ENCODE data around the gene B3GNT9.

The B3GNT9 gene, protein sequence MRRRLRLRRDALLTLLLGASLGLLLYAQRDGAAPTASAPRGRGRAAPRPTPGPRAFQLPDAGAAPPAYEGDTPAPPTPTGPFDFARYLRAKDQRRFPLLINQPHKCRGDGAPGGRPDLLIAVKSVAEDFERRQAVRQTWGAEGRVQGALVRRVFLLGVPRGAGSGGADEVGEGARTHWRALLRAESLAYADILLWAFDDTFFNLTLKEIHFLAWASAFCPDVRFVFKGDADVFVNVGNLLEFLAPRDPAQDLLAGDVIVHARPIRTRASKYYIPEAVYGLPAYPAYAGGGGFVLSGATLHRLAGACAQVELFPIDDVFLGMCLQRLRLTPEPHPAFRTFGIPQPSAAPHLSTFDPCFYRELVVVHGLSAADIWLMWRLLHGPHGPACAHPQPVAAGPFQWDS

DNA sequence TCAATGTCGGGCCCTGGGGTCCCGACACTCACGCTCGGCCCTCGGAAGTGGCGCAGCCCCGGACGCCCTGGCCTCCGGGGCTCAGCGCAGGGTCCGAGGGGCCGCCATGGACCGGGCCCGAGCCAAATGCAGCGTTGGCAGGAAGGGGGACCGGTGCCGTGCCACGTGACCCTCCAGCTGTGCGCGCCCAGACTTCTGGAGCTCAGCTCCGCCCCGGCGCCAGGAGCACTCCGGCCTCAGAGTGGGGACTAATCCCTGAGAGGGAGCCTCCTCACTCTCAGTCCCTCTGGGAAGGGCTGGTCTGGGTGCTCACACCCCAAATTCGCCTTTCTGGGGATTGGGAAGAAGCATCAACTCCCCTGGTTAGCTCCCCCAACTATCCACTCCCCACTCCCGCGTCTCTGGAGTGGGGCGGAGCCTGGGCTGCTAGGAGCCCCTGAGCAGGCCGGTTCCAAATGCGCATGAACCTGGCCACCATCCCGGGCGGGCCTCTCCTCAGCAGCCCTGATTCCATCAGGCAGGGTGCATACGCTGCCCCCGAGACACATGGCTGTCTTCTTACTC, at the start of gene B3GNT9:
Gene B3GNT9, minus strand, starts transcription at position 166 of the 564 bp plus-strand sequence. CDS start 513 bp downstream, outside the sequence.
- DNase-seq = peak; percentile 51

DNA sequence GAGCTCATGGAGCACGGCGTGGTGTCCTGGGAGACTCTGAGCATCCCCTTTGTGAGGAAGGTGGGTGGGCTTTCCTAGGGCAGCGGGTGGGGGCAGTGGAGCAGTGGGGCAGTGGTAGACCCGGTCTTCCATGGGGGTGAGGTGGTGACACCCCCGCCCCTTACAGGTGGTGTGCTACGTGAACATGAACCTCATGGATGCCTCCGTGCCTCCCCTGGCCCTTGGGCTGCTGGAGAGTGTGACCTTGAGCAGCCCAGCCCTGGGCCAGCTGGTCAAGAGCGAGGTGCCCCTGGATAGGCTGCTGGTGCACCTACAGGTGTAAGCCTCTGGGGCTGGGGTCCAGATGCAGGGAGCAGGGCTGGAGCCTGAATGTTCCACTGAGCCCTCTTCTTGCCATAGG, 49.7 kb upstream of the B3GNT9 start:
- DNase-seq = no peak

DNA sequence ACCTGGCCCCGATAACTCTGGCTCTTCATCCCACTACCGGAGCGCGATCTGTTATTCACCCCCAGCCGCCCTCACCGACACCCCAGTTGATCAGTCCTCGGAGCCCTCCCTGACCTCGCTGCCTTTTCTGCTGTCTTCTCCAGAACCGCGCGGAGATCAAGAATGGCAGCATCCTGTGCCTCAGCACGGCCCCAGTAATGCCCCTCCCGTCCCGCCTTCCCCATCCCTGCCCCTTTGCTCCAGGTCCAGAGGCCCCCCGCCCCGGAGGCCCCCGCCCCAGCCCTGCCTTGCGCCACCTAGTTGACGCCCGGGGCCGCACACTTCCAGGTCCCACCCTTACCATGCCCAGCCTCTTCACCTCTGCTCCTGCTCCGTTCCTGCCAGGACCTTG, 49.0 kb upstream of the B3GNT9 start:
- no peak for DNase-seq

DNA sequence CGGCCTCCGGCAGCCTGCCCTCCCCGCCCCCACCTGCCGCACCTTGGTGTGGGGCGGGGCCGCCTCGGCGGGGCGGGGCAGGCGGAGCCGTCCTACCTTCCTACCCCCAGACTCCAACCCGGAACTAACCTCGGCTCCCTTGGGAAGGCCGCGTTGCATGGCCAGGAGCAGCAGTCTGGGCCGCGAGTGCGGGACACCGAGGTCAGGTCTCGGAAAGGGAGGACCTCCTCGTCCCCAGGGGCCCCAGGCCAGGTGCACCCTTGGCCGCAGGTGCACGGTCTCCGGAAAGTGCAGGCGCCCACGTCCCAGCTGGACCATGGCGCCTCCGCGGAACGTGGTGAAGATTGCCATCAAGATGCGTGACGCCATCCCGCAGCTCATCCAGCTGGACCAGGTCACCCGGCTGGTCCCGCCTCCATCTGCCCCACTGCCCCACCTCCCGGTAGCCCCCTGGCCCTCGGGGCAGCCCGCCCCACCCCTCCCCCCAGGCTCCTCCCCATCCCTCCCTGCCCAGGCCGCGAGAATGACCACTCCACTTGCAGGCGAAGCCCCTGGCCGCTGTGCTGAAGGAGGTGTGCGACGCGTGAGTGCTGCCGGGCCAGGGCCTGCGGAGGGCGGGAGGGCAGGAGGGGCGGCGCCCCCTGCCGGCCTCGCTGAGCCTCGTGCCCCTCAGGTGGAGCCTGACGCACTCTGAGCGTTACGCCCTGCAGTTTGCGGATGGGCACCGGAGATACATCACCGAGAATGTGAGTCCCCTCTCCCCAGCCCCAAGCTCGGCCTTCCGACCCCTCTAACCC, 48.4 kb upstream of the B3GNT9 start, which contains the start of gene ELMO3:
Gene ELMO3, plus strand, starts transcription at position 121 of the 797 bp plus-strand sequence. Its CDS starts 196 bp downstream, at position 317.
- no peak for DNase-seq

DNA sequence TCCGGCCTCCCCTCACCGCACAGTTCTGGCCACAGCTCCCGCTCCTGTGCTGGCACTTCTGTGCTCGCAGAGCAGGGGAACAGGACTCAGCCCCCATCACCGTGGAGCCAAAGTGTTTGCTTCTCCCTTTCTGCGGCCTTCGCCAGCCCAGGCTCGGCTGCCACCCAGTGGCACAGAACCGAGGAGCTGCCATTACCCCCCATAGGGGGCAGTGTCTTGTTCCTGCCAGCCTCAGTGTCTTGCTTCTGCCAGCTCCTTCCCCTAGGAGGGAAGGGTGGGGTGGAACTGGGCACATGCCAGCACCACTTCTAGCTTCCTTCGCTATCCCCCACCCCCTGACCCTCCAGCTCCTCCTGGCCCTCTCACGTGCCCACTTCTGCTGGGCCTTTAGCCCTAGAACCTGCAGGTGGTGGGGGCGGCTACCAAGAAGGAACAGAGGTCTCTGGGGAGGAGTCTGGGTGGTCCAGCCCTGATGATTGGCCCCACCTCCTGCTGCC, 47.5 kb upstream of the B3GNT9 start:
- no peak for DNase-seq

DNA sequence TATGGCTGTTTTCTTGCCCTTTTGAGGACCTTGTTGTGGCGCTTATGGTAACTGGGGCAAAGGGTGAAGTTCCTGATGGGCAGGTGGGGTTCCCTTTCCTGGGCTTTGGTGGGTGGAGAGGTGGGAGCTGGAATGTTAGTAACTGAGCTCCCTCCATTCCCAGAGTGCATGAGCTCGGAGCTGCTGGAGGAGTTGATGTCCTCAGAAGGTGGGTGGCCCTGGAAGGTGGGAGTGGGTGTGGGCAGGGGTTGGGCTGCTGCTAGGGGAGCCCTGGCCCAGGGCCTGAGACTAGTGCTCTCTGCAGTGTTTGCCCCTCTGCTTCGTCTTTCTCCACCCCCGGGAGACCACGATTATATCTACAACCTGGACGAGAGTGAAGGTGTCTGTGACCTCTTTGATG, 46.9 kb upstream of the B3GNT9 start:
- DNase-seq = no peak

DNA sequence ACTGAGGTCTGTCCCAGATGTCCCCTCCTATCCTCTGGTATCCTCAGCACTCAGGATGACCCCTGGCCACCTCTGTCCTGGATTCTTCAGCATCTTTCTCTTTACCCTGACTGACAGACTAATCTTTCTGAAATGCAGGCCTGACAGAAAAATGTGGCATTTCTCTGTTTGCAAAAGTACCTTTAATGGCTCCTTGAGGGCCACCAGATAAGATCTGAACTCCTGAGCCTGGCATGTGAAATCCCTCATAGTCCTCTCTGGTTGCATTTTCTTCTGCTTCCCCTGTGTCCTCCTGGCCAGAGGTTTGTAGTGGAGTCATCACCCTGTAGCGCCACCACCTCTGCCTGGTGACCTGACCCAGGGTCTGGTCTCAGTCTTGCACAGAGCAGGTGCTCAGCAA, 46.1 kb upstream of the B3GNT9 start:
- no peak for DNase-seq

DNA sequence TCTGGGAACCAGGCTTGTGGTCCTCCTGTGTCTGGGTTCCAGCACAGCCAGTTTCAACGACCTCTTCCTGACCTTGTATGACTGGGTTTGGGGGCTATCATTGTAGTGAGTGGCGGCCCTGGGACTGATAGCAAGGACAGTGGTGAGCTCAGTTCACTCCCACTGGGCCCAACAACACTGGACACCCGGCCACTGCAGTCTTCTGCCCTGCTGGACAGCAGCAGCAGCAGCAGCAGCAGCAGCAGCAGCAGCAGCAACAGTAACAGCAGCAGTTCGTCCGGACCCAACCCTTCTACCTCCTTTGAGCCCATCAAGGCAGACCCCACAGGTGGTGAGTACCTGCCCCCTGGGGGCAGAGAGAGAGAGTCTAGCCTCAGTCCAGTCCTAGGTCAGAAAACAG, 44.9 kb upstream of the B3GNT9 start:
- no peak for DNase-seq

DNA sequence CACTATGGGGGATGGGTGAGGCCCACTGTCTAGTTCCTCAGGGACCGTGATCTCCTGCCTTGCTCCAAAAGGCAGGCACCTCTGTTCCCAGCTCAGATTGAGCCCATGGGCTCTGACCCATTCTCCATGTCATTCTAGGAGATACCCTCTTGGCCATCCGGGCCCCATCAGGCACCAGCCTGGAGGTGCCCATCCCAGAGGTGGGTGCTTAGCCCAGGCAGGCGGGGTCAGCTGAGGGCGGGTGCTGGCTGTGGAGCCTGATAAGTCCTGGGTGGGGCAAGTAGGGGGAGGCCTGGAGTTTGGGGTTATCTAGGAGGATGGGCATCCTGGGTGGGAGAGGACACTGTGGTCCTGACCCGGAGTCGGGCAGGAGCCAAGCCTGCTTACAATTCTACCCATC, 43.5 kb upstream of the B3GNT9 start:
- no peak for DNase-seq

DNA sequence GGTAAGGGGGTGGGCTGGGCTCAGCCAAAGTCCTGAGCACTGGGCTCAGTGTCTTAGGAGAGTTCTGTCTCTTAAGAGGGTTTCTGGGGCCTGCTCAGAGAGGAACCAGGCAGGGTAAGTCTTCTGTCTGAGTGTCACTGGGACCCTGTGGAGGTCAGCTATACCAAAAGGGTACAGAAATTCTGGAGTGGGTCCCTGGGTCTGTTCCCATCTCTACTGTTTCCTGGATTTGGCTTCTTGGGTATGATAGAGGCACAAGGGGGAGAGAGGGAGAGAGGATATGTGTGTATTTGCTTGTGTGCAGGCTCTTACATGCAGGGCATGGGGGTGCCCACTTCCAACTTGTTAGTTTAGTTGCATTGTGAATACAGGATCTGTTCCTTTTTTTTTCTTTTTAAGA, 42.7 kb upstream of the B3GNT9 start:
- no peak for DNase-seq

DNA sequence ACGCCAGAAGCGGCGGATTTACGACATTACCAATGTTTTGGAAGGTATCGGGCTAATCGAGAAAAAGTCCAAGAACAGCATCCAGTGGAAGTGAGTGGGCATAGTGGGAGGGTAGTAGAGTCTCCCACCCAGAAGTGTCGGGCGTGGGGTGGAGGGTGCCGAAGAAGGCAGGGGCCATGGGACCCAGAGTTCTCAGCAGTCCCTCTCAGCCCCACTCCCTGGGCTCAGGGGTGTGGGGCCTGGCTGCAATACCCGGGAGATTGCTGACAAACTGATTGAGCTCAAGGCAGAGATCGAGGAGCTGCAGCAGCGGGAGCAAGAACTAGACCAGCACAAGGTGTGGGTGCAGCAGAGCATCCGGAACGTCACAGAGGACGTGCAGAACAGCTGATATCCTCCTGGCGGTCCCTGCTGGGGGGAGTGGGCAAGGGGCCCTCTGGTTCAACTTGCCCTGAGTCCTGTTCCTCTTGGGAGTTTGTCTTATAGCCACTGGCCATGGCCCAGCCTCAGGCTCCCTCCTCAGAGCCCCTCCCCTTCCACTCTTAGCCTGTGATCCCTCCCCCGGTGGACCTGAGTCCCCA, 42.1 kb upstream of the B3GNT9 start:
- no peak for DNase-seq

DNA sequence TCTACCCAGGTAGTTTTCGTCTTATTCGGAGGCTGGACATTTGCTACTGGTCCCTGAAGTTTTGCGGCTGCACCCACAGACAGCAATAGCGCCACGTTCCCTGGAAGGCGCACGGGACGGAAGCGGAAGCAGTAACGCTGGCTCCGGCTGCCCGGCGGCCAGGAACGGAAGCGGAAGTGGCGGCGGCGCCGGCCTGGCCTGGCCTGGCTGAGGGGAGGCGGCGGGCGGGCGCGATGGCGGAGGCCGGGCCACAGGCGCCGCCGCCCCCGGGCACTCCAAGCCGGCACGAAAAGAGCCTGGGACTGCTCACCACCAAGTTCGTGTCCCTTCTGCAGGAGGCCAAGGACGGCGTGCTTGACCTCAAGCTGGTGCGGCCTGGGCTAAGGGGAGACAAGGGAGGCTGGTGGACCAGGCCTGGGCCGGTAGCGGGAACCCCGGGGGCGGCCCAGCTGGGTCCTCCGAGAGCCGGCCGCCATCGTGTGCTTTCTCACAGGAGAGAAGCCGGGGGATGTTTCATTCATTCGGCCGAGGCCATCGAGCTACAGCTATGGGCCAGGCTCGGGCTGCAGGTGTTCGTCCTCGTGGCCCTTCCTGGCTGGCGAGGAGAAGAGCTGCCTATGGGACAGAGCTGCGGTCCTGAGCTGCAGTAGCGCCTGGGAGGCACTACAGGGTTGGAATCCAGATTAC, 41.3 kb upstream of the B3GNT9 start, which contains the start of gene E2F4:
Gene E2F4, plus strand, starts transcription at position 161 of the 687 bp plus-strand sequence. Its CDS starts 73 bp downstream, at position 234.
- peak; percentile 83 for DNase-seq

DNA sequence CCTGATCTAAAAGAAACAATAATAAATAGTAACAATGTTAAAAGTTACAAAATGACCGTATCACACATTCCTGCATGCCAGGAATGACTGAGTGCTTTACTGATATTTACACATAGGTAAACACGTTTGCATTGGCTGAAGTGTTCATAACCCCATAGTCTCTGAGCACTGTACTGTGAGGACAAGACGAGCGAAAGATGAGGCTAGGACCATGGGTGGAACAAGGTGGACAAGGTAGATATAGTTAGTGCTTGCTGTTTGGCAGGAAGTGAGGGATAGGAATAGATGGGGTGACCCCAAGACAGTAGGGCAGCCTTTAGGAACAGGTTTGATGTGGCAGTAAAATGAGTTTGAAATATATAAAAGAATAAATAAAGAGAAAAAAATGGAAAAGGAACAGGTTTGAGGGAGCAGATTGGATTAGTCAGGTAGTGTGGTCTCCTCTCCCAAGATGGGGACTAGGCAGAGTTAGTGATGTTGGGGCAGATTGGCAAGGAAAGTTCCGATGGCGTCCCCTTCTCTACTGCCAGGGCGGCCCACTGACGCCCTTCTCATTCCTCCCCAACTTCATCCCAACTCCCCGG, 40.7 kb upstream of the B3GNT9 start:
- DNase-seq = no peak

DNA sequence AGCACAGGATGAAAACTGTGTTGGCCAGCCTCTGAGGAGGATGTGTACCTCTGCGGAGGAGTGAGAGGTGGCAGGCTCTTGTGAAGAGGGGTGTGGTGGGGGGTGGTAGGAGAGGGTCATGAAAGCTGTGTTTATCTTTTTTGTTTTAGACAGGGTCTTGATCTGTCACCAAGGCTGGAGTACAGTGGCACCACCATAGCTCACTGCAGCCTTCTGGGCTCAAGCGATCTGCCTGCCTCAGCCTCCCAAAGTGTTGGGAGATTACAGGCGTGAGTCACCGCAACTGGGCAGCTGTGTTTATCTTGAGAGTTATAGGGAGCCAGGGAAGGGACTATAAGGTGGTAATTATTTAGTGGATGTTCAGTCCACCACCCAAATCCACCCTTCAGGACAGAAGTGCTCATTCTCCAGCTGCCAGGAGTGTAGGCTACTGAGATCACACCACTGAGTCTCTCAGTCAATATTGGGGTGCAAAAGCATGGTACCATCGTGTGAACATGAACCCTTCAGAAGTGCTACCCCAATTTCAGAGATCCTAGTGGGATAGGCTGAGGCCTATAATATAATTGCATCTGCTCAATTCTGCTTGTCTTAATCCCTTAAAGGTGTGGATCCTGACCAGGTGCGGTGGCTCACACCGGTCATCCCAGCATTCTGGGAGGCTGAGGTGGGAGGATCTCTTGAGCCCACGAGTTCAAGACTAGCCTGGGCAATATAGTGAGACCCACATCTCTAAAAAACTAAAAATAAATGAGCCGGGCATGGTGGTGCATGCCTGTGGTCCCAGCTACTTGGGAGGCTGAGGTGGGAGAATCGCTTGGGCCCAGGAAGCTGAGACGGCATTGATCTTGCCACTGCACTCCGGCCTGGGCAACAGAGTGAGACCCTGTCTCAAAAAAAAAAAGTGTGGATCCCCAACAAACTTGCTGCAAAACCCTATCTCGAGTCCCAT, 39.9 kb upstream of the B3GNT9 start:
- DNase-seq = no peak

DNA sequence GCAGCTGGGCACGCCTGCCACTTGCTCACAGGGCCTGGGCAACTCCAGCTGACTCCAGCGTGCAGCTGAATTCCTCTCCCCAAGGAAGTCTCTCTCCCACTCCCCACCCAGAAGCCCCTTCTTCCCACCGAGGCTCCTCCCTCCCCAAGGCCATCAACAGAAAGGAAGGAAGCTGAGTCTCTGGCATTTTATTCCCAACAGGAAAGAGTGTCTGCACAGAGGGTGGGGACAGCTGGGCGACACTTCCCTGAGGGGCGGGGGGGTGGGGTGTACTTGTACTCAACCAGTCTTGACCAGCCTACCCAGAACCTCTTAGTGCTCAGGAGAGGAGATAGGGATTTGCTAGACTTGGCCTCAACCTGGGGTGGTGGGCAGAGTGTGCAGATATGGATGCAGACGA, 39.2 kb upstream of the B3GNT9 start, which contains the start of gene EXOC3L1:
Gene EXOC3L1, minus strand, starts transcription at position 96 of the 400 bp plus-strand sequence. CDS start 460 bp downstream, outside the sequence.
- no peak for DNase-seq

DNA sequence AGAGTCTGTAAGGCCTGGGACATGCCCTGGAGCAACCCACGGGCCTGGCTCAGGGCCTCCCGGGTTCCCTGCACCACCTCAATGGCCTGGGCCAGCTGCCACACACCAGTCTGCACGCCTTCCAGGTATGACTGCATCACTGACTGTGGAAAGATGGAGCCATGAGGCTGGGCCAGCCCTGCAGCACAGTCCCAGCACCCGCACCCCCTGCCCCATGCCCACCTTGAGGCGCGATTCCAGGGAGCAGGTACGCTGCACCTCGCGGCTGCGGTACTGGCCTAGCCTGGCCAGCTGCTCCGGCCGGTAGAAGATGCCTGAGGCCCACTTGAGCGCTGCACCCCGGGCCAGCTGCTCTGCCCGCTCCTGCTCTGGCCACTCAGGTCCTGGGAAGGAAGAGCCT, 38.0 kb upstream of the B3GNT9 start:
- no peak for DNase-seq

DNA sequence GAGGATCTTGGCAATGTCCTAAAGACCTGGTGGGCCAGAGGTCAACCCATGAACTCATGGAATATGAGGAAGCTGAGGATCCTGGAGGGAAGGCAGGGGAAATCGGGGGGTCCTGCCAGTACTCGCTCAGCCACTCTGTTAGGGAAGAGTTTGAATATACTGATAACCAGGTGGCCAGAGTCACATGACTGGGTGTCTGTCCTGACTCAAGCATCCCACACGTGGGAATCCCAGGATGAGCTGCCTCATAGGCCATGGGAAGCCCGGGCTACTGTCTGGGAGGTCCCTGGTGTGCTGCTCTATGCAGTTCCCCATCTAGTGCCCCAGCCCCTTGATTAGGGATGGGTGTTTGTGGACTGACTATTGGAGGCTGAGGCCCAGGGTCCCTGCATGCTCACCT, 37.5 kb upstream of the B3GNT9 start:
- no peak for DNase-seq

DNA sequence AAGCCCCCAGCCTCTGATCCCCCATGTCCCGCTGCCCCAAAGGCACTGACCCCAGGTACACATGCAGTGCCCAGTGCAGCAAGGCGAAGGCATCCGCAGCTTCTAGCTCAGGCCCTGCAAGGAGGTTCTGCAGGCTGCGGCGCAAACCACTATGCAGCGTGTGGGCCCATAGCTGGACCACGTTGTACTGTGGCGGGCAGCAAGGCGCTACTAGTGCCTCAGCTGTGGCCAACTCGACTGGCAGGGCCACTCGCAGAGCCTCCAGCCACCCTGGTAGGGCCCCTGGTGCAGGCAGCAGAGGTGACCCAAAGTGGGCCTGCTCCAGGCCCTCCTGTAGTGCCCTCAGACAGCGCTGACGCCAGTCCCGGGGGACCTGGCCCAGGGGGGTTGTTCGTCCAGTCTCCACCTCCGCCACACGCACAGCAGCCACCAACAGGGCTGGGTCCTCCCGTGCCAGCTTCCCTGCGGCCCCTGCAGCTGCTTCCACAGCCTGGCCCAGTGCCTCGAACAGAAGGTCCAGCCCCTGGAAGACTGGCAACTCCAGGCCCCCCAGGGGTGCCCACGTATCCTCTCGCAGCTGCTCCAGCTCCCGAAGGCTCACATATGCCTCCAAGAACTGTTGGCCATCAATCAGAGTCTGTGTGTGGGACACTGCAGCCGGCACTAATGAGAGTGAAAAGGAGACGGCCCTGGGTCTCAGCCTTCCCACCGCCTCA, 36.5 kb upstream of the B3GNT9 start:
- no peak for DNase-seq

DNA sequence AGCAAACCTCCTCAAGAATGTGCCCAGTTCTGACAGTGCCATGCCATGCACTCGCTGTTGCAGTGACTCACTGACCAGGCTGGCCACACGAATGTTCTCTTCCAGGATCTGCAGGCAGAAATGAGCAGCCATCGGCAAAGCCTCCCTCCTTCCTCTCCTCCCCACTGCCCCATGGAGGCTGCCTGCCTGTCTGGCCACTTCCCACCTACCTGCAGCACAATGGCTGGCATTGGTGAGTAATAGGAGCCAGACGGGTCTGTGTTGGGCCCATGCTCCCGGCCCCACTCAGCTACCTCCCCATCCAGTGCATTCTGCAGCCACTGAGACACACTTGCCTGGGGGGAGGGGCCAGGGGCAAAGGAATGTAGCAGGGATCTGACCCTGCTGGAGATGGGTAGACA, 35.8 kb upstream of the B3GNT9 start:
- DNase-seq = no peak

DNA sequence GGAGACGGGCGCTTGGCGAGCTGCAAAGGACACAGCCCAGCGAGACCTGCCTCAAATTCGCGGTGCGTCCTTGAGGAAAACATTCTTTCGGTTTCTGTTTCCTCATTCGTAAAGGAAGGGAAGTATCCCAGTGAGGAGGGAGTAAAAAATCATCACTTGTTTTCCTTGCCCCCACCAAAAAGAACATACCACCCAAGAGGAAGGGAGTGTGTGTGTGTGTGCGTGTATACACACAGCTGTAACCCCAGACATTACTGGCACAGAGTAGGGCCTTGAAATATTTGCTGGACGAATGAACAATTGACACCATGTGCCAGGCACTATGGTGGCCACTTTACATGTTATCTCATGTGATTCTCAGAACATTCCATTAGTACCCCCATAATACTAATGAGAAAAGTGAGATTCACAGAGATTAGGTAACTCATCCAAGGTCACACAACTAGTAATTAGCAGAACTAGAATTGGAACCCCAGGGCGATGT, 34.9 kb upstream of the B3GNT9 start:
- no peak for DNase-seq

All from activated T-cell treated with anti-CD3 and anti-CD28 coated beads, Interleukin-2, amount 50 U/mL, for 1 hour (primary cell).